ENCODE results near the gene SHROOM4. TPM values are rescaled to one million over a fixed set of nuclear protein-coding genes. Genes with fewer than 3 reads are reported as not detected.

SHROOM4 gene
- total RNA-seq, 1 experiment from 2014 or later = 0.03 TPM

- no peak for DNase-seq
- no peaks in the 10 kb centered on the region for H3K27me3 ChIP-seq
These were observed 91.0 kb downstream of the SHROOM4 start for GRCh38 chrX:50723006-50723405.

GRCh38 chrX:50721764-50722521 is 92.1 kb downstream of the SHROOM4 start:
- Histone ChIP-seq H3K9me3 (no peaks in the 10 kb centered on the region), H3K27me3 (no peaks in the 10 kb centered on the region), H3K4me3 (no peak overlapping the region), H3K36me3 (no peaks in the 10 kb centered on the region)
- no peak for DNase-seq

More at GRCh38 chrX:50723006-50723405, 91.0 kb downstream of the SHROOM4 start:
- H3K36me3 ChIP-seq = no peaks in the 10 kb centered on the region
- H3K9me3 ChIP-seq = no peaks in the 10 kb centered on the region
- H3K4me3 ChIP-seq = no peak overlapping the region

GRCh38 chrX:50719614-50720013 is 94.4 kb downstream of the SHROOM4 start:
- no peak for DNase-seq
- H3K9me3 ChIP-seq = no peaks in the 10 kb centered on the region
- H3K27me3 ChIP-seq = no peaks in the 10 kb centered on the region
- H3K4me3 ChIP-seq = no peak overlapping the region
- no peaks in the 10 kb centered on the region for H3K36me3 ChIP-seq

- H3K4me3 ChIP-seq = no peak overlapping the region
- H3K27me3 ChIP-seq = no peaks in the 10 kb centered on the region
- no peaks in the 10 kb centered on the region for H3K9me3 ChIP-seq
- DNase-seq = peak; percentile 42
- no peaks in the 10 kb centered on the region for H3K36me3 ChIP-seq
These were observed 95.2 kb downstream of the SHROOM4 start for GRCh38 chrX:50718776-50719175.

GRCh38 chrX:50716706-50717105 is 97.3 kb downstream of the SHROOM4 start:
- Histone ChIP-seq H3K4me3 (no peak overlapping the region), H3K27me3 (no peaks in the 10 kb centered on the region), H3K9me3 (no peaks in the 10 kb centered on the region), H3K36me3 (no peaks in the 10 kb centered on the region)
- no peak for DNase-seq

- no peaks in the 10 kb centered on the region for H3K9me3 ChIP-seq
- DNase-seq = no peak
- H3K36me3 ChIP-seq = no peaks in the 10 kb centered on the region
- H3K27me3 ChIP-seq = no peaks in the 10 kb centered on the region
- H3K4me3 ChIP-seq = no peak overlapping the region
These were observed 101.2 kb downstream of the SHROOM4 start for GRCh38 chrX:50712777-50713176.

GRCh38 chrX:50711907-50712306 is 102.1 kb downstream of the SHROOM4 start:
- Histone ChIP-seq H3K27me3 (no peaks in the 10 kb centered on the region), H3K4me3 (no peak overlapping the region), H3K9me3 (no peaks in the 10 kb centered on the region), H3K36me3 (no peaks in the 10 kb centered on the region)
- DNase-seq = no peak

GRCh38 chrX:50707955-50708699 is 105.9 kb downstream of the SHROOM4 start:
- DNase-seq = no peak

GRCh38 chrX:50707405-50707804 is 106.6 kb downstream of the SHROOM4 start:
- no peak overlapping the region for H3K4me3 ChIP-seq
- H3K9me3 ChIP-seq = no peaks in the 10 kb centered on the region
- H3K36me3 ChIP-seq = no peaks in the 10 kb centered on the region
- H3K27me3 ChIP-seq = no peaks in the 10 kb centered on the region
- DNase-seq = no peak

More at GRCh38 chrX:50707955-50708699, 105.9 kb downstream of the SHROOM4 start:
- Histone ChIP-seq H3K9me3 (no peaks in the 10 kb centered on the region), H3K4me3 (no peak overlapping the region), H3K27me3 (no peaks in the 10 kb centered on the region), H3K36me3 (no peaks in the 10 kb centered on the region)

- no peaks in the 10 kb centered on the region for H3K36me3 ChIP-seq
- H3K9me3 ChIP-seq = no peaks in the 10 kb centered on the region
- DNase-seq = no peak
- H3K27me3 ChIP-seq = no peaks in the 10 kb centered on the region
- no peak overlapping the region for H3K4me3 ChIP-seq
These were observed 109.0 kb downstream of the SHROOM4 start for GRCh38 chrX:50705042-50705441.

GRCh38 chrX:50704360-50704759 is 109.6 kb downstream of the SHROOM4 start:
- no peaks in the 10 kb centered on the region for H3K36me3 ChIP-seq
- no peak for DNase-seq
- H3K27me3 ChIP-seq = no peaks in the 10 kb centered on the region
- H3K4me3 ChIP-seq = no peak overlapping the region
- no peaks in the 10 kb centered on the region for H3K9me3 ChIP-seq

- no peak overlapping the region for H3K4me3 ChIP-seq
- no peaks in the 10 kb centered on the region for H3K27me3 ChIP-seq
- H3K36me3 ChIP-seq = no peaks in the 10 kb centered on the region
- DNase-seq = peak; percentile 58
- no peaks in the 10 kb centered on the region for H3K9me3 ChIP-seq
These were observed 113.1 kb downstream of the SHROOM4 start for GRCh38 chrX:50700921-50701320.

GRCh38 chrX:50698944-50699343 is 115.0 kb downstream of the SHROOM4 start:
- no peak for DNase-seq
- no peaks in the 10 kb centered on the region for H3K36me3 ChIP-seq
- no peaks in the 10 kb centered on the region for H3K27me3 ChIP-seq
- H3K4me3 ChIP-seq = no peak overlapping the region
- H3K9me3 ChIP-seq = no peaks in the 10 kb centered on the region

GRCh38 chrX:50697691-50698090 is 116.3 kb downstream of the SHROOM4 start:
- DNase-seq = no peak
- H3K4me3 ChIP-seq = no peak overlapping the region
- H3K36me3 ChIP-seq = no peaks in the 10 kb centered on the region
- no peaks in the 10 kb centered on the region for H3K27me3 ChIP-seq
- H3K9me3 ChIP-seq = no peaks in the 10 kb centered on the region

- no peaks in the 10 kb centered on the region for H3K9me3 ChIP-seq
- H3K27me3 ChIP-seq = no peaks in the 10 kb centered on the region
- H3K4me3 ChIP-seq = no peak overlapping the region
- H3K36me3 ChIP-seq = no peaks in the 10 kb centered on the region
- DNase-seq = no peak
These were observed 122.2 kb downstream of the SHROOM4 start for GRCh38 chrX:50691820-50692219.

- DNase-seq = no peak
- Histone ChIP-seq H3K27me3 (no peaks in the 10 kb centered on the region), H3K4me3 (no peak overlapping the region), H3K36me3 (no peaks in the 10 kb centered on the region), H3K9me3 (no peaks in the 10 kb centered on the region)
These were observed 129.1 kb downstream of the SHROOM4 start for GRCh38 chrX:50684871-50685270.

- Histone ChIP-seq H3K4me3 (no peak overlapping the region), H3K27me3 (no peaks in the 10 kb centered on the region), H3K36me3 (no peaks in the 10 kb centered on the region), H3K9me3 (no peaks in the 10 kb centered on the region)
- no peak for DNase-seq
These were observed 133.0 kb downstream of the SHROOM4 start for GRCh38 chrX:50680990-50681389.

GRCh38 chrX:50677789-50678188 is 136.2 kb downstream of the SHROOM4 start:
- Histone ChIP-seq H3K4me3 (no peak overlapping the region), H3K27me3 (no peaks in the 10 kb centered on the region), H3K36me3 (no peaks in the 10 kb centered on the region), H3K9me3 (no peaks in the 10 kb centered on the region)
- no peak for DNase-seq
